GM18511 (cell line): ENCODE results near the gene MARCHF9.
"Not testable (repeated sequence)": the region's sequence is repeated elsewhere in the genome, so short reads cannot be mapped to it uniquely, and the experiment has no call there.

Experiments
- ATAC-seq: cut with Tn5 transposase; IDR thresholded peaks from one replicate; pipeline ENCODE4 v1.9.1; 2021; ENCODE audit warnings: mild to moderate bottlenecking, moderate library complexity; ENCODE audit not compliant: unreplicated experiment

MARCHF9 gene

GRCh38 chr12:57769594-57769993, 14.7 kb downstream of the MARCHF9 start:
- no peak for ATAC-seq

- no peak for ATAC-seq
Observed at GRCh38 chr12:57770734-57771133, 15.8 kb downstream of the MARCHF9 start.

DNA sequence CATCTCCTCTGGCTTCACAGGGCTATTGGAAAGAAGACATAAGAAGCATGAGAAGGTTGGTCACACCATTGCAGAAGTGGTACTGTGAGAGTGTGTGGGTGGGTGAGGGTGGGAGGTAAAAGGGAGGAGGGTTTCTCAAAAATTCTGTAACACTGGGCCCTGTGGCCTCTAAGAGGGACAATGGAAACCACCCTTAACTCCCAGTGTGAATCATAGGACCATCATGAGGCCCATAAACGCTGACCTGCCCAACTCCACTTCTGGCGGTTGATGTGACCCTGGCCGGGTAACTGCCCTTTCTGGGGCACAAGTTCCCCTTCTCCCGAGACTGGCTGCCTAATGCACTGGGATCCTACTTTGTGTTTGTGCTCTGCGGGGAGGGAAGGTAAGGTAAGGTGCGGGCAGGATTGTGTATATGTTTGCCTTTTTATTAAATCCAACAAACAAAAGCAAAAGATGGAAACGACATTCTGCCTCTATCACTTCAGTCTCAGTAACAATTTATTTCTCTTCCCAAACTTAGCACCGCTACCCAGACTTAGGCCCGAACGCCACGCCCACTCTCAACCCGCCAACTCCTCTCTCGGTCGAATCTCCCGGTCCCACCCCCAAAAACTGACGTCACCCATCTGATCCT, 16.5 kb downstream of the MARCHF9 start:
- peak; percentile 80 for ATAC-seq

DNA sequence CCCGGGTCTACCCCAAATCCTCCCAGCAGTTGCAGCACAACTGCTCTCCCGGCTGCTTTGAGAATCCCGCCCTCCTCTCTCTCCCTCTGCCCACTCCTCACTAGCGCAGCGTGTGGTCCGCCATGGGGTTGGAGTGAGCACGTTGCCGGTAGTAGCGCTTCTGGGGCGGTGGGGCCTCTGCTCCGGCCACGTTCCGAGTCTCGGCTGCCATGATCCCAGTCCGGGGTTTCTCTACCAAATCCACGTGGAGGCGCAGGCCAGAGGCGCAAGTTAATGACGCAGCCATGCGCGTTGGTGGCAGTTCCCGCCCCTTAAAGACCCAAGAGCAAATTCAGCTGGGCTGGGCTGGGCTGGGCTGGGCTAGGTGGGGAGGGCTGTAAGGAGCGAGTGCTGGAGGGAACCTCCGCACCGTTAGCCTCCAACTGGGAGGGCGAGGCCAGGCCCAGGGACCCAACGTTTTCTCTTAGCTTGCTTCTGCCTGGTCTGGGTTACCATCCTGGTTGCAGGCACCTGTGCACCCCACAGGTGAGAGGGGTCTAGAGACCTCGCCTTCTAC, 17.0 kb downstream of the MARCHF9 start, which contains the start of gene METTL1:
TSS of gene METTL1 (minus strand) at position 233 of the 556 bp plus-strand sequence. CDS start at position 211, 22 bp downstream.
- ATAC-seq: peak; percentile 86

DNA sequence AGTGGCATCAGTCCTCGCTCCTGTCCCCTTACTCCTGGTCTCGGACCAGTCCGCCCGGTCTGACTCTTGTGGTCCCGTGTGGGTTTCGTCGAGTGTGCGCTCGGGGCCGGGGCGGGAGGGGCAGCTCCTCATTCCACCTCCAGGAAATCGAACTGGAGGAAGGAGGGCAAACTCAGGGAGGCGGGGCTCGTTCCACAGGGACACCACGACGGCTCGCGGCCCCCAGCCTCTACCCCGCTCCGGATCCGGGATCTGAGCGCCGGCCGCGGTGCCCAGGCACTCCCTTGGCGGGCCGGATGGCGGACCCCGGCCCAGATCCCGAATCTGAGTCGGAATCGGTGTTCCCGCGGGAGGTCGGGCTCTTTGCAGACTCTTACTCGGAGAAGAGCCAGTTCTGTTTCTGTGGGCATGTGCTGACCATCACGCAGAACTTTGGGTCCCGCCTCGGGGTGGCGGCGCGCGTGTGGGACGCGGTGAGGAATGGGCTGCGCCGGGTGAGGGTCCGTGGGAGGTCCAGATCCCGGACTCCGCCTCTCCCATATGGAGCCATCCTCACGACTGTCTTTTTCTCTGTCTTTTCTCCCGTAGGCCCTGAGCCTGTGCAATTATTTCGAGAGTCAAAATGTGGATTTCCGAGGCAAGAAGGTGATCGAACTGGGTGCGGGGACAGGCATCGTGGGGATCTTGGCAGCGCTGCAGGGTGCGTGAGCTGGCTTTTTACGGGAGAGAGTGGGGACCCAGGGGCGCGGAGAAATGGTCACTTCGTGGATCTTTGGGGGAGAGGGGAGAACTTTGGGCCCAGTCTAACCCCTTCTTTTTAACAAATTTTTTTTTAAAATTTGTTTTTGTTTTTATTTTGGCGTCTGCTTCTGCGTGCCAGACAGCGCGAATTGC, 17.8 kb downstream of the MARCHF9 start, which contains the start of gene EEF1AKMT3:
TSS of gene EEF1AKMT3 (plus strand) at position 186 of the 894 bp plus-strand sequence. CDS start at position 297, 111 bp downstream.
- ATAC-seq: peak; percentile 31

GRCh38 chr12:57774634-57775033, 19.7 kb downstream of the MARCHF9 start:
- not testable (repeated sequence) for ATAC-seq

- ATAC-seq: no peak
Observed at GRCh38 chr12:57775044-57775443, 20.1 kb downstream of the MARCHF9 start.

- ATAC-seq: no peak
Observed at GRCh38 chr12:57775563-57776246, 20.8 kb downstream of the MARCHF9 start.

- ATAC-seq: no peak
Observed at GRCh38 chr12:57776247-57776587, 21.3 kb downstream of the MARCHF9 start.

DNA sequence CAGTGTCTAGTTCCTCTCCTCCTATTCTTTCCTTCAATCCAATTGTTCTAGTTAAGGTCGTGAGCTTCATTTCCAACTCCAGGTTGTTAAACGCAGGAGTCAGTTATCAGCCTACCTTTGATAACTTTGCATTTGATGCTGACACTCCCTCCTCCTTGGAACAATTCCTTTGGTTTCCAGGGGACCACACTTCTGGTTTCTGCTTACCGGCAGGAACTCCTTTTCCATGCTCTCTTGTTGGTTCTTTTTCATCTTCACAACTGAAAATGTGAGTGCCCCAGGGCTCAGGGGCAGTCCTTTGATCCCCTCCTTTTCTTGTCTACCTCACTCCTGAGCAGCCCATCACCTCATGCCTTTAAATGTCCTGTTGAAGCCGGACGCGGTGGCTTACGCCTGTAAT, 22.5 kb downstream of the MARCHF9 start:
- ATAC-seq: no peak

DNA sequence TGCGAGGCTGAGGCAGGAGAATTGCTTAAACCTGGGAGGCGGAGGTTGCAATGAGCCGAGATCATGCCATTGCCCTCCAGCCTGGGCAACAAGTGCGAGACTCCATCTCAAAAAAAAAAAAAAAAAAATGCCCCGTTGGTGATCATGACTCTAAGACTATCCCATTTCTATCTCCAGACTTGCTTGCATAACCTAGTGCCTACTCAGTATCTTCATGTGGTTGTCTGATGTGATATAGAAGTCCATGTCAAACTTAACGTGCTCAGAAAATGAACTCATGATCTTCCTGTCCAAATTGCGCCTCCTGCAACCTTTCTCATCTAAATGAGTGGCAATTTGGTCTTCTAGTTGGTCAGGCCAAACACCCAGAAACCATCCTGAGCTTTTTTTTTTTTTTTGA, 23.0 kb downstream of the MARCHF9 start:
- ATAC-seq: no peak

- no peak for ATAC-seq
Observed at GRCh38 chr12:57779736-57780135, 24.8 kb downstream of the MARCHF9 start.

DNA sequence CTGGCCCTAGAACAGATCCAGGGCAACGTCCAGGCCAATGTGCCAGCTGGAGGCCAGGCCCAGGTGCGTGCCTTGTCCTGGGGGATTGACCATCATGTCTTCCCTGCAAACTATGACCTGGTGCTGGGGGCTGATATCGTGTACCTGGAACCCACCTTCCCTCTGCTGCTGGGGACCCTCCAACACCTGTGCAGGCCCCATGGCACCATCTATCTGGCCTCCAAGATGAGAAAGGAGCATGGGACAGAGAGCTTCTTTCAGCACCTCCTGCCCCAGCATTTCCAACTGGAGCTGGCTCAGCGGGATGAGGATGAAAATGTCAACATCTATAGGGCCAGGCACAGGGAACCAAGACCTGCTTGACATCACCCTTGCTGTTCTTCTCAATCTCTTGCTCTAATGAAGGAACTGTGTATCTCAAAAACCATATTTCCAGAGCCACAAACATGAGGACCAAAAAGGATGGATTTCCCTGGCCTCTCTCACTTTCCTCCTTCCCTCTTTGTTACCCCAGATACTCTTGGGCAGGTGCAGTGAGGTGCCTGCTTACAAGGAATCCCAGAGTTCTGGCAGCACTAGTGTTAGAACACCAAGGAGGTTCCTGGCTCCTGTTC, 25.5 kb downstream of the MARCHF9 start:
- no peak for ATAC-seq

DNA sequence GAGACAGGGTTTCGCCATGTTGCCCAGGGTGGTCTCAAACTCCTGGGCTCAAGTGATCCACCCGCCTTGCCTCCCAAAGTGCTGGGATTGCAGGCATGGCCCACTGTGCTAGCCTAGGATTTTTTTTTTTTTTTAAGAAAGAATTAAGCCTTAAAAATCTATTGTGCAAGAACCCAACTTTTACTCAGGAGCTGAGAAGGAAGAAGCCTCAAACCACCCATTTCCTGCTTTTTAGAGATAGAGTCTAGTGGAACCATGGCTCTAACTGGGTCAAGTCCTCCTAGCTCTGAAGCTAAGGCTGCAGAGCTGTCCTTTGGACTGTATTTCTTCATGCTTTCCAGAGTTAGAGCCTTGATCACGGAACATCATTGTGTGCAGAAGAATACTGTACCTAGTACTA, 26.3 kb downstream of the MARCHF9 start:
- ATAC-seq: no peak

DNA sequence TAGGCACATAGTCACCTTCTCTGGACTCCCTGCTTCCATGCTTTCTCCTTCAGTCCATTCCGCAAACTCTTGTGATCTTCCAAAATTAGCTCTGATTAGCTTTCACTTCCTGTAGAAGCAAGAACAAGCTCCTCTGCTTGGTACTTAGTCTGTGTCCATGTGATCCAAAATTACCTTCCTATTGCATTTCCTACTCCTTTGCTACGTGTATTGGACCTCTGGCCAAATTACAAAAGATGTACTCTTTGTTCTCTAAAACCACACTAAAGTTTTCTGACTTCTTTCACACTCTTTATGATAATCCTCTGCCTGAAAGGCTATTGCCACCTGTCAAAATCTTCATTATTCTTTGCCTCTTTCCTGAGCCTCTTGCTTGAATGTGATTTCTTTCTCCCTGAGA, 26.9 kb downstream of the MARCHF9 start:
- ATAC-seq: no peak

DNA sequence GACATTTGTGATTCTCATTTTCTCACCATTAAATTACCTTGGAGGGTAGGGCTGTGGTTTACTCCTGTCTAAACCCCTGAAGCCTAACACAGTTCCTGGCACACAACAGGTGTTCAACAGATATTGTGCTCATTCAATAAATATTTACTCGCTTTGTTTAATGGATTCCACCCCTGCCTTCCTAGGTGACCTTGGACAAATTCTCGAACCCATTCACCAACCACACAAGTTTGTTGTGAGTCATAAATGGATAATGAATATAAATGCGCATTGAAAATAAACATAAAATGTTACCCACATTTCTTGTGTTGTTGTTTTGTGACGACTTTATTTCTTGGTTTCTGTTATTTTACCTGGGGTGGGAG, 27.3 kb downstream of the MARCHF9 start:
- ATAC-seq: peak; percentile 23

- peak; percentile 92 for ATAC-seq
Observed at GRCh38 chr12:57782608-57783465, 27.9 kb downstream of the MARCHF9 start, which contains the start of gene TSFM. Gene TSFM, plus strand, starts transcription at chr12:57782787. Its CDS starts 15 bp downstream, at chr12:57782802.

DNA sequence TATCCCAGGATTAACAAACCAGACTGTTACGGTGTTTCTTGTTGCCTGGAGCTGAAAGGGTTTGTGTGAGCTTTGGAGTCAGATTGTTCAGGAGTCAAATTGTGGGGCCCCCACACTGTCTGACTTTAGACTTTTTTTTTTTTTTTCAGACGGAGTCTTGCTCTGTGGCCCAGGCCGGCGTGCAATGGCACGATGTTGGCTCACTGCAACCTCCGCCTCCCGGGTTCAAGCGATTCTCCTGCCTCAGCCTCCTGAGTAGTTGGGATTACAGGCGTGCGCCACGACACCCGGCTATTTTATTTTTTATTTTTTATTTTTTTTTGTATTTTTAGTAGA, 28.5 kb downstream of the MARCHF9 start:
- ATAC-seq: no peak

- no peak for ATAC-seq
Observed at GRCh38 chr12:57783861-57784260, 29.0 kb downstream of the MARCHF9 start.

GRCh38 chr12:57793920-57794319, 39.0 kb downstream of the MARCHF9 start:
- no peak for ATAC-seq
